SK-N-MC (cell line): ENCODE data around the gene NIM1K.
"Not testable (repeated sequence)": the region's sequence is repeated elsewhere in the genome, so short reads cannot be mapped to it uniquely, and the experiment has no call there.

Experiments used
- DNase-seq: peaks from one replicate; pipeline ENCODE4 v3.0.0-alpha.2; 2011; ENCODE audit warnings: low read depth, low spot score
- H3K27ac ChIP-seq: fragments of 200-600 bp; sonication (generic); 2 replicates; pipeline ENCODE4 v1.5.1; 2016; ENCODE audit warnings: mixed run types
- H3K36me3 ChIP-seq: fragments of 200-600 bp; sonication (generic); 2 replicates; pipeline ENCODE4 v1.6.1; 2017; ENCODE audit warnings: antibody characterized with exemption, low read length, mixed read lengths; ENCODE audit not compliant: insufficient read depth
- H3K4me3 ChIP-seq: fragments of 200-600 bp; sonication (generic); 2 replicates; pipeline ENCODE4 v1.5.1; 2016
- H3K9ac ChIP-seq: fragments of 200-600 bp; sonication (generic); 2 replicates; pipeline ENCODE4 v1.8.0; 2017; ENCODE audit warnings: mixed run types, mixed read lengths; ENCODE audit not compliant: insufficient read length
- H3K9me3 ChIP-seq: fragments of 200-600 bp; sonication (generic); 2 replicates; pipeline ENCODE4 v1.6.1; 2017; ENCODE audit warnings: low read depth, mild to moderate bottlenecking, antibody characterized with exemption, low read length, moderate library complexity, mixed read lengths
- EZH2 ChIP-seq: fragments of 200-600 bp; sonication (generic); IDR thresholded peaks from one replicate; pipeline ENCODE4 v1.6.1; 2017; ENCODE audit warnings: antibody characterized with exemption
- FOXP2 ChIP-seq: optimal IDR thresholded peaks from 2 replicates; pipeline ENCODE3; 2011; ENCODE audit warnings: mild to moderate bottlenecking, moderate library complexity; ENCODE audit not compliant: insufficient read depth; ENCODE audit errors: extremely low read length, control extremely low read depth
- POLR2AphosphoS5 ChIP-seq: IDR thresholded peaks from 2 replicates; pipeline ENCODE4 v1.6.1; 2012; ENCODE audit warnings: mild to moderate bottlenecking, low read depth, low read length, borderline replicate concordance

The NIM1K gene

DNA sequence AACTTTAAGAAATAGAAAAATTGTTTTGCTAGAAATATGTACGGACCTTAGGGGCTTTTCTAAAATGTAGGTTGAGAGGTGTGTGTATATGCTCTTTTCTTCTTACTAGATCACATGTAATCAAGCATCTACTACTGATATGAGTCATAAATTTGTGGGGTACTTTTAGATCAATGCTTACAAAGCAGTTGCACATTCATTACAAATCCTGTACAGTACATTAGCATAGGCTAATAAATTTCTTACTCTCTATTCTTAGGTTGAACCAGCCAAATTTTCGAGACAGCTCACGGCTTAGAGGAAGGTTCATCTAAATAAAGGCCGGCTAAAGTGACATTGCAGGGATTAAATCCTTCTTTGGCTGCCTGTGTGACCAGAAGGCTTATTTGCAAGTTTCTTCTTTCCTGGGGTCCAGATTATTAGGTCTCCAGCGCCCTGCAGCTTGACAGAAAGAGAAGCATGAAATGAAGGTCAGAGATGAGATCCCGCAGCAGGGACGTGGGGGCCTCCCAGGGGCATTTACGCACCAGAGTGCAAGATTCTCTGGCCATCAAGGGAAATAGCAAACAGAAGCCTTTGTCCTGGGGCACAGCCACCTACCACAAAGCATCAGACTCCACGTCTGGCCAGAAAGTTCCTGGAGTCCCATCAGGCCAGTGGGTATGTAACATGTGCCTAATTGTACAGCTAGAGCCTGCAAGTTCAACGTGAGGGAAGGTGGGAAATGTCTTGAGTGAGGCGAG, 53.0 kb downstream of the NIM1K start:
- Histone ChIP-seq H3K9ac (no peak overlapping the region), H3K27ac (no peak overlapping the region), H3K4me3 (no peak overlapping the region), H3K9me3 (no peaks in the 10 kb centered on the region), H3K36me3 (no peaks in the 10 kb centered on the region)
- TF ChIP-seq POLR2AphosphoS5 (no peak), EZH2 (no peak), FOXP2 (no peak)
- no peak for DNase-seq

GRCh38 chr5:43245724-43246385, 53.8 kb downstream of the NIM1K start:
- Histone ChIP-seq H3K27ac (no peak overlapping the region), H3K4me3 (no peak overlapping the region), H3K9ac (no peak overlapping the region), H3K9me3 (no peaks in the 10 kb centered on the region), H3K36me3 (no peaks in the 10 kb centered on the region)
- no peak for DNase-seq
- TF ChIP-seq FOXP2: no peak
- no peak for TF ChIP-seq POLR2AphosphoS5

- no peaks in the 10 kb centered on the region for H3K9me3 ChIP-seq
- H3K4me3 ChIP-seq: no peak overlapping the region
- no peak for DNase-seq
- H3K9ac ChIP-seq: no peak overlapping the region
- no peak overlapping the region for H3K27ac ChIP-seq
- TF ChIP-seq FOXP2 (no peak), EZH2 (no peak), POLR2AphosphoS5 (no peak)
- no peaks in the 10 kb centered on the region for H3K36me3 ChIP-seq
These were observed 59.7 kb downstream of the NIM1K start for GRCh38 chr5:43251754-43252153.

DNA sequence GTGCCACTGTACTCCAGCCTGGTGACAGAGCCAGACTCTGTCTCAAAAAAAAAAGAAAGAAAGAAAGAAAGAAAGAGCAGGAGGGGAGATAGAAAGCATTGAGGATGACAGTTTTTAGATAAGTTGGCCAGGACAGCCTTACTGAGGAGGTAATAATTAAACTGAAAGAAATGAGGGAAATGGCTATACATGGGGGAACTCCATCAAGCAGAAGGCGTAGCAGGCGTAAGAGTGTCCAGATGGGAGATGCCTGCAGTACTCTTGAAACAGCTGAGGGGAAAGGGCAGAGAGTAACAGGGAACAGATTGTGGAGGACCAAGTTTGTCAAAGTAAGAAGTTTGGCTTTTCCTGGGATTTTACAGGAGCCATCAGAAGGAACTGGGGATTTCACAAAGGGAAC, 63.7 kb downstream of the NIM1K start:
- no peaks in the 10 kb centered on the region for H3K36me3 ChIP-seq
- H3K4me3 ChIP-seq: no peak overlapping the region
- DNase-seq: no peak
- no peak for TF ChIP-seq EZH2
- no peak for TF ChIP-seq POLR2AphosphoS5
- TF ChIP-seq FOXP2: no peak
- H3K9me3 ChIP-seq: no peaks in the 10 kb centered on the region
- H3K9ac ChIP-seq: no peak overlapping the region
- H3K27ac ChIP-seq: no peak overlapping the region

- Histone ChIP-seq H3K27ac (no peak overlapping the region), H3K36me3 (no peaks in the 10 kb centered on the region), H3K4me3 (no peak overlapping the region), H3K9me3 (no peaks in the 10 kb centered on the region), H3K9ac (no peak overlapping the region)
- DNase-seq: no peak
- TF ChIP-seq POLR2AphosphoS5 (no peak), FOXP2 (no peak), EZH2 (no peak)
These were observed 64.4 kb downstream of the NIM1K start for GRCh38 chr5:43256261-43256966.

- H3K27ac ChIP-seq: no peak overlapping the region
- no peak for DNase-seq
- no peaks in the 10 kb centered on the region for H3K9me3 ChIP-seq
- H3K9ac ChIP-seq: no peak overlapping the region
- no peak overlapping the region for H3K4me3 ChIP-seq
- H3K36me3 ChIP-seq: no peaks in the 10 kb centered on the region
- TF ChIP-seq FOXP2 (no peak), EZH2 (no peak), POLR2AphosphoS5 (no peak)
These were observed 66.1 kb downstream of the NIM1K start for GRCh38 chr5:43258116-43258515.

DNA sequence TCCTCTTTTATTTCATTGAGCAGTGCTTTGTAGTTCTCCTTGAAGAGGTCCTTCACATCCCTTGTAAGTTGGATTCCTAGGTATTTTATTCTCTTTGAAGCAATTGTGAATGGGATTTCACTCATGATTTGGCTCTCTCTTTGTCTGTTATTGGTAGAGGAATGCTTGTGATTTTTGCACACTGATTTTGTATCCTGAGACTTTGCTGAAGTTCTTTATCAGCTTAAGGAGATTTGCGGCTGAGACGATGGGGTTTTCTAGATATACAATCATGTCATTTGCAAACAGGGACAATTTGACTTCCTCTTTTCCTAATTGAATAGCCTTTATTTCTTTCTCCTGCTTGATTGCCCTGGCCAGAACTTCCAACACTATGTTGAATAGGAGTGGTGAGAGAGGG, 70.2 kb downstream of the NIM1K start:
- H3K36me3 ChIP-seq, H3K4me3 ChIP-seq, H3K9me3 ChIP-seq, DNase-seq, H3K27ac ChIP-seq, H3K9ac ChIP-seq: not testable (repeated sequence)

DNA sequence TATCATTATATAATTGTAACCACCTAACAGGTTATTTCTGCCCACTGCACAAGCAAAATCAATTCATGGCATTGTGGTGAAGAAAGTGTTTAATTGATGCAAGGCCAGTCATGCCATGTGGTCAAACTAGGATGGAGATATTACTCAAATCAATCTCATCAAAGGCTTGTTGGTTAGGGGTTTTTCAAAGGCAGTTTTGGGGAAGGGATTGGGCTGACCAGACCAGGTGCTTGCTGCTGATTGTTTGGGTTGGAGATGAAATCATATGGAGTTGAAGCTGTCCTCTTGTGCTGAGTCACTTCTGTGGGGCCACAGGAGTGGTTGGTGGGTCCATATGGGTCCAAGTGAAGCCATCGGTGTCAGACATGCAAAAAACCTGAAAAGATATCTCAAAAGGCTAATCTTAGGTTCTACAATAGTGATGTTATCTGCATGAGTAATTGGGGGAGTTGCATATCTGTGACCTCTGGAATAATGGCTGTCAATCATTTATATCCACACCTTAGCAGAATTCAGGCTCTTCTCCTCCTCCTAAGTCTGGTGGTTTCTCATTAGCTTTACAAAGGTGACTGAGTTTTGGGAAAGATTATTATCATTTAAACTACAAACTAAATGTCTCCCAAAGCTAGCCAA, 76.3 kb downstream of the NIM1K start:
- no peaks in the 10 kb centered on the region for H3K36me3 ChIP-seq
- no peak overlapping the region for H3K4me3 ChIP-seq
- no peak overlapping the region for H3K27ac ChIP-seq
- no peak for TF ChIP-seq POLR2AphosphoS5
- no peak overlapping the region for H3K9ac ChIP-seq
- no peak for DNase-seq
- no peaks in the 10 kb centered on the region for H3K9me3 ChIP-seq
